Non-pigmented ciliary epithelial cell (primary cell): ENCODE measurements around the gene TMEM115.

Source experiments
- DNase-seq: peaks from one replicate; pipeline ENCODE4 v3.0.0-alpha.2; 2010; ENCODE audit warnings: low read depth

Gene TMEM115

GRCh38 chr3:50331364-50331907 lies 27.9 kb downstream of the TMEM115 start:
- DNase-seq, result no peak

- DNase-seq, result no peak
Observed at GRCh38 chr3:50330330-50330729, 29.0 kb downstream of the TMEM115 start.

- peak; percentile 82 for DNase-seq
Observed at GRCh38 chr3:50327943-50328691, 31.2 kb downstream of the TMEM115 start, which contains the start of gene TUSC2. Gene TUSC2 (minus strand): TSS chr3:50328223. CDS start chr3:50328099, 124 bp downstream.

- no peak for DNase-seq
Observed at GRCh38 chr3:50327129-50327528, 32.2 kb downstream of the TMEM115 start.

GRCh38 chr3:50326182-50326541 lies 33.2 kb downstream of the TMEM115 start:
- no peak for DNase-seq

- no peak for DNase-seq
Observed at GRCh38 chr3:50325497-50326181, 33.7 kb downstream of the TMEM115 start.

GRCh38 chr3:50325113-50325480 lies 34.2 kb downstream of the TMEM115 start:
- DNase-seq, result no peak

GRCh38 chr3:50324351-50325112 lies 34.8 kb downstream of the TMEM115 start:
- no peak for DNase-seq

GRCh38 chr3:50323614-50324199 lies 35.6 kb downstream of the TMEM115 start:
- DNase-seq, result no peak

GRCh38 chr3:50323092-50323600 lies 36.2 kb downstream of the TMEM115 start:
- DNase-seq, result no peak

GRCh38 chr3:50322386-50323091 lies 36.8 kb downstream of the TMEM115 start, which contains the start of gene HYAL2:
Gene HYAL2 (minus strand): TSS chr3:50322745. CDS start chr3:50320489, 2,256 bp downstream.
- DNase-seq, result no peak

- no peak for DNase-seq
Observed at GRCh38 chr3:50322115-50322385, 37.3 kb downstream of the TMEM115 start.

GRCh38 chr3:50321336-50322114 lies 37.8 kb downstream of the TMEM115 start:
- DNase-seq, result no peak

- no peak for DNase-seq
Observed at GRCh38 chr3:50320853-50321335, 38.4 kb downstream of the TMEM115 start.

GRCh38 chr3:50319894-50320625 lies 39.3 kb downstream of the TMEM115 start:
- DNase-seq, result no peak

GRCh38 chr3:50319181-50319893 lies 40.0 kb downstream of the TMEM115 start:
- DNase-seq, result no peak

- no peak for DNase-seq
Observed at GRCh38 chr3:50318615-50319014, 40.7 kb downstream of the TMEM115 start.

GRCh38 chr3:50318163-50318562 lies 41.2 kb downstream of the TMEM115 start:
- DNase-seq, result no peak

GRCh38 chr3:50317300-50317699 lies 42.0 kb downstream of the TMEM115 start:
- DNase-seq, result no peak
